NCI-H510A (cell line): ENCODE data around the gene TTLL10.

ENCODE experiments used
- DNase-seq: peaks from one replicate; lab custom pipeline; 2025; lab: John Stamatoyannopoulos, UW

Gene TTLL10

GRCh38 chr1:1173793-1174415 lies at the start of gene TTLL10:
Gene TTLL10, plus strand, starts transcription at chr1:1173880. Its CDS starts 5,336 bp downstream, at chr1:1179216.
- DNase-seq = no peak

- no peak for DNase-seq
Measured at GRCh38 chr1:1124508-1124785, 49.2 kb upstream of the TTLL10 start.

GRCh38 chr1:1124786-1125642 lies 48.7 kb upstream of the TTLL10 start:
- no peak for DNase-seq

GRCh38 chr1:1125945-1126344 lies 47.7 kb upstream of the TTLL10 start:
- DNase-seq = no peak

GRCh38 chr1:1127551-1128451 lies 45.9 kb upstream of the TTLL10 start:
- DNase-seq = no peak

GRCh38 chr1:1128454-1129139 lies 45.1 kb upstream of the TTLL10 start:
- DNase-seq = no peak

GRCh38 chr1:1129381-1129821 lies 44.3 kb upstream of the TTLL10 start:
- no peak for DNase-seq

GRCh38 chr1:1130206-1131120 lies 43.2 kb upstream of the TTLL10 start:
- DNase-seq = no peak

- DNase-seq = peak; percentile 54
Measured at GRCh38 chr1:1132042-1132950, 41.4 kb upstream of the TTLL10 start.

- DNase-seq = no peak
Measured at GRCh38 chr1:1132956-1133750, 40.5 kb upstream of the TTLL10 start.

- DNase-seq = no peak
Measured at GRCh38 chr1:1134300-1134970, 39.2 kb upstream of the TTLL10 start.

GRCh38 chr1:1135339-1136136 lies 38.1 kb upstream of the TTLL10 start:
- DNase-seq = no peak

GRCh38 chr1:1136547-1137230 lies 37.0 kb upstream of the TTLL10 start:
- DNase-seq = peak; percentile 99

GRCh38 chr1:1137256-1138045 lies 36.2 kb upstream of the TTLL10 start:
- DNase-seq = peak; percentile 75

GRCh38 chr1:1140673-1141072 lies 33.0 kb upstream of the TTLL10 start:
- DNase-seq = no peak

GRCh38 chr1:1141244-1141910 lies 32.3 kb upstream of the TTLL10 start:
- DNase-seq = no peak
